Measurements from ENCODE around the gene COL5A1.
"Not testable (repeated sequence)": the region's sequence is repeated elsewhere in the genome, so short reads cannot be mapped to it uniquely, and the experiment has no call there.

COL5A1 gene

GRCh38 chr9:134710271-134710540, 68.6 kb downstream of the COL5A1 start:
- no peak for DNase-seq (ENCODE audit: low read depth)
- no peak overlapping the region for H3K4me3 ChIP-seq (ENCODE audit: low read length)
- no peak for TF ChIP-seq CTCF (conservative IDR thresholded peaks at IDR 0.05; ENCODE audit: low read depth, low read length)

- no peak for DNase-seq (ENCODE audit: low read depth)
- no peak for TF ChIP-seq CTCF (conservative IDR thresholded peaks at IDR 0.05; ENCODE audit: low read depth, low read length)
- no peak overlapping the region for H3K4me3 ChIP-seq (ENCODE audit: low read length)
These were observed 69.3 kb downstream of the COL5A1 start for GRCh38 chr9:134710901-134711300.

GRCh38 chr9:134712243-134712642, 70.6 kb downstream of the COL5A1 start:
- TF ChIP-seq CTCF (conservative IDR thresholded peaks at IDR 0.05; ENCODE audit: low read depth, low read length) = no peak

GRCh38 chr9:134712926-134713325, 71.3 kb downstream of the COL5A1 start:
- no peak for TF ChIP-seq CTCF (conservative IDR thresholded peaks at IDR 0.05; ENCODE audit: low read depth, low read length)
- H3K4me3 ChIP-seq (ENCODE audit: low read length) = no peak overlapping the region
- DNase-seq (ENCODE audit: low read depth) = no peak

More at GRCh38 chr9:134712243-134712642, 70.6 kb downstream of the COL5A1 start:
- no peak overlapping the region for H3K4me3 ChIP-seq (ENCODE audit: low read length)
- DNase-seq (ENCODE audit: low read depth) = no peak

- not testable (repeated sequence) for H3K4me3 ChIP-seq (ENCODE audit: low read length); DNase-seq (ENCODE audit: low read depth)
These were observed 73.9 kb downstream of the COL5A1 start for GRCh38 chr9:134715536-134715935.

- DNase-seq (ENCODE audit: low read depth) = no peak
- no peak overlapping the region for H3K4me3 ChIP-seq (ENCODE audit: low read length)
- TF ChIP-seq CTCF (conservative IDR thresholded peaks at IDR 0.05; ENCODE audit: low read depth, low read length) = no peak
These were observed 74.5 kb downstream of the COL5A1 start for GRCh38 chr9:134716067-134716466.

- TF ChIP-seq CTCF (conservative IDR thresholded peaks at IDR 0.05; ENCODE audit: low read depth, low read length) = no peak
- no peak for DNase-seq (ENCODE audit: low read depth)
- H3K4me3 ChIP-seq (ENCODE audit: low read length) = no peak overlapping the region
These were observed 75.5 kb downstream of the COL5A1 start for GRCh38 chr9:134717056-134717455.
